OCI-LY7 (cell line): ENCODE measurements around the gene CISD3. TPM values are rescaled to one million over a fixed set of nuclear protein-coding genes. Genes with fewer than 3 reads are reported as not detected.
A peak's percentile ranks its signal among the peaks of the same experiment; 100 is the strongest.

Source experiments
- BruUV-seq: library from RNA; stranded (reverse); fragments of 400-500 nt; replicated peaks from 2 replicates; lab custom pipeline; 2021; lab: Mats Ljungman, UMichigan
- CTCF ChIA-PET: fragments of 300-600 bp; sonication (Branson Sonifier 250); formaldehyde crosslinking; loops from one replicate; lab custom pipeline; 2022; ENCODE audit warnings: antibody characterized with exemption; ENCODE audit not compliant: unreplicated experiment; lab: Charles Lee
- POLR2A ChIA-PET: fragments of 300-600 bp; sonication (Branson Sonifier 250); formaldehyde crosslinking; loops from one replicate; lab custom pipeline; 2022; ENCODE audit warnings: antibody characterized with exemption; lab: Charles Lee
- DNase-seq: peaks from one replicate; pipeline ENCODE4 v3.0.0-alpha.2; 2015; ENCODE audit warnings: low spot score
- H2AFZ ChIP-seq: fragments of 200-600 bp; sonication (generic), shearing (Covaris generic); 2 replicates; pipeline ENCODE4 v1.6.1; 2014; ENCODE audit warnings: mild to moderate bottlenecking, antibody characterized with exemption, low read length, moderate library complexity
- H3K27ac ChIP-seq: fragments of 200-600 bp; sonication (generic); 2 replicates; pipeline ENCODE4 v1.5.1; 2014; ENCODE audit warnings: mixed run types, low read depth, mild to moderate bottlenecking, moderate library complexity, low read length, inconsistent platforms; ENCODE audit not compliant: poor library complexity, severe bottlenecking
- H3K36me3 ChIP-seq: fragments of 200-600 bp; sonication (generic); 2 replicates; pipeline ENCODE4 v1.6.1; 2014; ENCODE audit warnings: mild to moderate bottlenecking, antibody characterized with exemption, low read length, moderate library complexity, mixed read lengths; ENCODE audit not compliant: insufficient read depth
- H3K4me1 ChIP-seq: fragments of 200-600 bp; sonication (generic); 2 replicates; pipeline ENCODE4 v1.5.1; 2014; ENCODE audit warnings: mild to moderate bottlenecking, low read length; ENCODE audit not compliant: insufficient read depth, poor library complexity, severe bottlenecking
- H3K4me2 ChIP-seq: fragments of 200-600 bp; sonication (generic); 2 replicates; pipeline ENCODE4 v1.6.1; 2014; ENCODE audit warnings: mild to moderate bottlenecking, low read length
- H3K4me3 ChIP-seq: fragments of 200-600 bp; sonication (generic); 2 replicates; pipeline ENCODE4 v1.5.1; 2014; ENCODE audit warnings: mild to moderate bottlenecking, low read depth, low read length; ENCODE audit not compliant: poor library complexity, severe bottlenecking
- H3K79me2 ChIP-seq: fragments of 200-600 bp; sonication (generic); 2 replicates; pipeline ENCODE4 v1.6.1; 2016; ENCODE audit warnings: low read depth, mild to moderate bottlenecking, low read length, moderate library complexity, mixed read lengths; ENCODE audit not compliant: insufficient read depth
- H3K9me2 ChIP-seq: fragments of 200-600 bp; sonication (generic); 2 replicates; pipeline ENCODE4 v1.6.1; 2016; ENCODE audit warnings: mild to moderate bottlenecking, low read length, mixed read lengths; ENCODE audit not compliant: insufficient read depth
- H3K9me3 ChIP-seq: fragments of 200-600 bp; sonication (generic); 2 replicates; pipeline ENCODE4 v1.6.1; 2014; ENCODE audit warnings: mild to moderate bottlenecking, mixed run types, low read length, mixed read lengths
- H4K20me1 ChIP-seq: fragments of 200-600 bp; sonication (generic); 2 replicates; pipeline ENCODE4 v1.6.1; 2014; ENCODE audit warnings: mild to moderate bottlenecking, antibody characterized with exemption, low read length, moderate library complexity, mixed read lengths; ENCODE audit not compliant: insufficient read depth
- EZH2phosphoT487 ChIP-seq: fragments of 200-600 bp; sonication (generic); IDR thresholded peaks from 2 replicates; pipeline ENCODE4 v1.6.1; 2018; ENCODE audit warnings: low read depth, borderline replicate concordance, mild to moderate bottlenecking, mixed run types, antibody characterized with exemption, low read length, moderate library complexity, mixed read lengths
- intact Hi-C: fragments of 100-400 bp; cut with micrococcal nuclease; formaldehyde crosslinking; loops from one replicate; pipeline ENCODE4 v1.10.0; 2022; ENCODE audit not compliant: unreplicated experiment
- total RNA-seq, 2 experiments: library from RNA; depleted of rRNA in 1 of 2; stranded (reverse); fragments of >200 nt in 1 of 2; shearing (Covaris generic) in 1 of 2; gene quantifications; 2 replicates each; pipeline ENCODE4 v1.2.3, GENCODE V29; 2014 to 2022
- TF ChIP-seq, protein P1 (sequence below): fragments of 200-600 bp; sonication (generic); conservative IDR thresholded peaks from 2 replicates; pipeline ENCODE4 v1.5.1; 2014; ENCODE audit warnings: mild to moderate bottlenecking, antibody characterized with exemption, low read length, moderate library complexity, mixed read lengths

CISD3 gene
- total RNA-seq, 2 experiments from 2014 or later = 13.4 to 25.1 TPM

DNA sequence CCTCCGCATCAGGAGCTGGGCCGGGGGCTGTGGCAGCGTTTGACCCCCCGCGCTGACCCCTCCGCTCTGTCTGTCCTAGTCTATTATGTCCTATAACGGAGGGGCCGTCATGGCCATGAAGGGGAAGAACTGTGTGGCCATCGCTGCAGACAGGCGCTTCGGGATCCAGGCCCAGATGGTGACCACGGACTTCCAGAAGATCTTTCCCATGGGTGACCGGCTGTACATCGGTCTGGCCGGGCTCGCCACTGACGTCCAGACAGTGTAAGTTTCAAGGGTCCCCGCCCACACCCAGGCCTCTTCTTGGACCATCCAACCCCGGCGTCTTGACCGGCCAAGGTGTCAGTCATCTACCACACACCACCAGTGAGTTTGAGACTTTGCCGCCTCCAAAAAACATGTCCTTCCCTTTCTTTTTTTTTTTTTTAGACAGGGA is 22.9 kb downstream of the CISD3 start:
- Histone ChIP-seq H3K27ac (peak overlapping the region; percentile 48), H3K4me3 (peak overlapping the region; percentile 79), H3K9me3 (no peaks in the 10 kb centered on the region), H3K36me3 (peaks cover 43% of the 10 kb centered on the region), H4K20me1 (no peaks in the 10 kb centered on the region), H3K4me2 (peak overlapping the region; percentile 93), H3K4me1 (peaks cover 40% of the 10 kb centered on the region), H2AFZ (peak overlapping the region; percentile 35; the same call in 1 of the 2 replicates), H3K9me2 (no peaks in the 10 kb centered on the region), H3K79me2 (peaks cover 22% of the 10 kb centered on the region)
- ChIA-PET CTCF (no interaction called here), POLR2A (interaction anchor here (1.5 kb wide), 1 partner anchor 101 kb away, joined by 4 read pairs; the partner anchor contains the start of gene RPL23)
- BruUV-seq = TSS peak; percentile 81
- intact Hi-C loops = loop anchor here (2.0 to 5.0 kb wide), 3 partner anchors 99 to 399 kb away; partner anchors contain the start of genes PLXDC1 and RPL23
- DNase-seq = no peak
- TF ChIP-seq EZH2phosphoT487 = no peak
- TF ChIP-seq, protein P1, sequence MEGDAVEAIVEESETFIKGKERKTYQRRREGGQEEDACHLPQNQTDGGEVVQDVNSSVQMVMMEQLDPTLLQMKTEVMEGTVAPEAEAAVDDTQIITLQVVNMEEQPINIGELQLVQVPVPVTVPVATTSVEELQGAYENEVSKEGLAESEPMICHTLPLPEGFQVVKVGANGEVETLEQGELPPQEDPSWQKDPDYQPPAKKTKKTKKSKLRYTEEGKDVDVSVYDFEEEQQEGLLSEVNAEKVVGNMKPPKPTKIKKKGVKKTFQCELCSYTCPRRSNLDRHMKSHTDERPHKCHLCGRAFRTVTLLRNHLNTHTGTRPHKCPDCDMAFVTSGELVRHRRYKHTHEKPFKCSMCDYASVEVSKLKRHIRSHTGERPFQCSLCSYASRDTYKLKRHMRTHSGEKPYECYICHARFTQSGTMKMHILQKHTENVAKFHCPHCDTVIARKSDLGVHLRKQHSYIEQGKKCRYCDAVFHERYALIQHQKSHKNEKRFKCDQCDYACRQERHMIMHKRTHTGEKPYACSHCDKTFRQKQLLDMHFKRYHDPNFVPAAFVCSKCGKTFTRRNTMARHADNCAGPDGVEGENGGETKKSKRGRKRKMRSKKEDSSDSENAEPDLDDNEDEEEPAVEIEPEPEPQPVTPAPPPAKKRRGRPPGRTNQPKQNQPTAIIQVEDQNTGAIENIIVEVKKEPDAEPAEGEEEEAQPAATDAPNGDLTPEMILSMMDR = no peak

DNA sequence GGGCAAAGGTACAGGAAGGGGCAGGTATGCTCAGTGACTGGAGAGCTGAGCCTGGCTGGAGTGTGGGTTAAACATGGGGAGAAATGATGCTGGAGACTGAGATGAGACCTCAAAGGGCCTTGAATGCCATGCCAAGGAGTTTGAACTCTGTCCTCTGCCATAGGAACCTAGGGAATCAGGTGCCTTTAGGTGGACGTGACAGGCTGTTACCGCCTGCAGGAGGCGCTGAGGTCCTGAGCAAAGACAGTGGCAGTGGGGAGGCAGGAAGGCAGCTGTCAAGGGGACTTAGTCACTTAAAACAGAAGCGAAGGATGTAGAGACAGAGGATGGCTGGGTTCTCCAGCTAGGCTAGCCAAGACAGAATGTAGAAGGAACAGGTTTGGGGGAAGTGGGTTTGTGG is 31.5 kb downstream of the CISD3 start:
- ChIA-PET CTCF (no interaction called here), POLR2A (interaction anchor here (0.6 to 0.7 kb wide), 3 partner anchors 26 to 55 kb away, joined by 3 to 4 read pairs (median 4); no protein-coding TSS in a partner anchor)
- Histone ChIP-seq H3K4me1 (no peaks in the 10 kb centered on the region), H2AFZ (no peak overlapping the region), H4K20me1 (no peaks in the 10 kb centered on the region), H3K9me2 (no peaks in the 10 kb centered on the region), H3K9me3 (no peaks in the 10 kb centered on the region), H3K79me2 (no peaks in the 10 kb centered on the region), H3K4me3 (no peak overlapping the region), H3K4me2 (no peak overlapping the region), H3K27ac (no peak overlapping the region), H3K36me3 (peaks cover 93% of the 10 kb centered on the region)
- intact Hi-C loops = no loop called here
- DNase-seq = peak; percentile 55
- TF ChIP-seq, protein P1 = peak; percentile 75
- TF ChIP-seq EZH2phosphoT487 = no peak
- no TSS peak for BruUV-seq

DNA sequence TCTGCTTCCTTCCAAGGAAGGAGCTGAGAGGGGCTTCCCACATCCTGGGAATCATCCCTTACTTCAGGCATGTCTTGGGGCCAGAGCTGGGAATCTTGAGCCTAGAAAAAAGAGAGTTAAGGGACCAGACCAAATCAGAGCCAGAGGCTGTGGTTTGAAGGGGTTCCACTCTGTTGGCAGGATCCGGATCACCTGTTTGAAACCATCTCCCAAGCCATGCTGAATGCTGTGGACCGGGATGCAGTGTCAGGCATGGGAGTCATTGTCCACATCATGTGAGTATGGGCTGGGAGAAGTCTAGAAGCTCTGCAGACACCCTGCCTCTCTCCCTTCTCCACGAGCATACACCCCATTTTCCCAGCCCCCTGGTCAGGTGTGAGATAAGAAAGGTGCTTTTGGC is 32.1 kb downstream of the CISD3 start:
- no peak overlapping the region for H3K4me2 ChIP-seq
- H3K9me3 ChIP-seq = no peaks in the 10 kb centered on the region
- DNase-seq = no peak
- no peaks in the 10 kb centered on the region for H4K20me1 ChIP-seq
- H3K9me2 ChIP-seq = no peaks in the 10 kb centered on the region
- no peak for TF ChIP-seq EZH2phosphoT487
- TF ChIP-seq, protein P1 = no peak
- intact Hi-C loops = no loop called here
- no peak overlapping the region for H2AFZ ChIP-seq
- no peak overlapping the region for H3K27ac ChIP-seq
- H3K36me3 ChIP-seq = peaks cover 93% of the 10 kb centered on the region
- no TSS peak for BruUV-seq
- no peaks in the 10 kb centered on the region for H3K4me1 ChIP-seq
- CTCF ChIA-PET = interaction anchor here (0.6 kb wide), 1 partner anchor 69 kb away, joined by 3 read pairs; no protein-coding TSS in a partner anchor
- POLR2A ChIA-PET = no interaction called here
- H3K4me3 ChIP-seq = no peak overlapping the region
- no peaks in the 10 kb centered on the region for H3K79me2 ChIP-seq
